WTC11 (cell line): ENCODE measurements around the gene AFAP1L1. TPM values are rescaled to one million over a fixed set of nuclear protein-coding genes. Genes with fewer than 3 reads are reported as not detected.

Experiments used
- ATAC-seq: fragments of 200-7000 bp; cut with Tn5 transposase; 2 replicates; pipeline ENCODE4 v1.10.0; 2021; ENCODE audit warnings: mild to moderate bottlenecking, moderate library complexity
- CTCF ChIA-PET: fragments of 300-600 bp; sonication (Branson Sonifier 250); formaldehyde crosslinking; loops from one replicate; lab custom pipeline; 2021; ENCODE audit warnings: antibody characterized with exemption; lab: Charles Lee
- POLR2A ChIA-PET: fragments of 350-600 bp; sonication (Branson Sonifier 250); formaldehyde crosslinking; loops from one replicate; lab custom pipeline; 2021; ENCODE audit warnings: antibody characterized with exemption; lab: Charles Lee
- DNase-seq: peaks from one replicate; pipeline ENCODE4 v3.0.0; 2021; ENCODE audit warnings: low spot score
- H3K27ac Mint-ChIP-seq: 2 replicates; pipeline ENCODE4 v1.8.0; 2021; ENCODE audit warnings: mixed read lengths
- H3K27me3 Mint-ChIP-seq: 2 replicates; pipeline ENCODE4 v1.8.0; 2021; ENCODE audit warnings: low read depth, mild to moderate bottlenecking, moderate library complexity, mixed read lengths
- H3K36me3 Mint-ChIP-seq: 2 replicates; pipeline ENCODE4 v1.8.0; 2021; ENCODE audit warnings: mixed read lengths
- H3K4me1 Mint-ChIP-seq: 2 replicates; pipeline ENCODE4 v1.8.0; 2022; ENCODE audit warnings: mixed read lengths
- H3K4me3 Mint-ChIP-seq: 2 replicates; pipeline ENCODE4 v1.8.0; 2021; ENCODE audit warnings: mild to moderate bottlenecking, moderate library complexity, mixed read lengths
- H3K9me3 Mint-ChIP-seq: 2 replicates; pipeline ENCODE4 v1.8.0; 2021; ENCODE audit warnings: mixed read lengths
- ATF3 ChIP-seq: sonication (generic); formaldehyde crosslinking; conservative IDR thresholded peaks from 2 replicates; pipeline ENCODE4 v1.8.1; 2022; ENCODE audit warnings: mild to moderate bottlenecking, missing genetic modification reagents
- ATF6 ChIP-seq: sonication (generic); formaldehyde crosslinking; IDR thresholded peaks from 2 replicates; pipeline ENCODE4 v1.8.1; 2023; ENCODE audit warnings: mild to moderate bottlenecking, missing genetic modification reagents
- ELF4 ChIP-seq: sonication (generic); formaldehyde crosslinking; IDR thresholded peaks from 2 replicates; pipeline ENCODE4 v1.8.1; 2022; ENCODE audit warnings: low read depth, mild to moderate bottlenecking, moderate library complexity, missing genetic modification reagents
- ERG ChIP-seq: fragments of 250-450 bp; sonication (Bioruptor Pico); IDR thresholded peaks from 2 replicates; pipeline ENCODE4 v1.8.0; 2021; ENCODE audit warnings: mild to moderate bottlenecking
- ESRRA ChIP-seq: sonication (generic); formaldehyde crosslinking; IDR thresholded peaks from 2 replicates; pipeline ENCODE4 v1.8.1; 2022; ENCODE audit warnings: mild to moderate bottlenecking, missing genetic modification reagents, borderline replicate concordance
- ETV6 ChIP-seq: sonication (generic); formaldehyde crosslinking; IDR thresholded peaks from 2 replicates; pipeline ENCODE4 v1.8.1; 2022; ENCODE audit warnings: mild to moderate bottlenecking, missing genetic modification reagents
- IRF1 ChIP-seq: sonication (generic); formaldehyde crosslinking; IDR thresholded peaks from 2 replicates; pipeline ENCODE4 v1.8.0; 2023; ENCODE audit warnings: missing genetic modification reagents
- IRF2 ChIP-seq: sonication (generic); formaldehyde crosslinking; IDR thresholded peaks from 2 replicates; pipeline ENCODE4 v1.8.0; 2022; ENCODE audit warnings: low read depth, missing genetic modification reagents, borderline replicate concordance
- MAX ChIP-seq: sonication (generic); formaldehyde crosslinking; IDR thresholded peaks from 2 replicates; pipeline ENCODE4 v1.8.0; 2022; ENCODE audit warnings: mild to moderate bottlenecking, missing genetic modification reagents
- MLX ChIP-seq: sonication (generic); formaldehyde crosslinking; IDR thresholded peaks from 2 replicates; pipeline ENCODE4 v1.8.1; 2023; ENCODE audit warnings: mild to moderate bottlenecking, missing genetic modification reagents, moderate library complexity
- MYBL2 ChIP-seq: sonication (generic); formaldehyde crosslinking; IDR thresholded peaks from 2 replicates; pipeline ENCODE4 v1.8.1; 2023; ENCODE audit warnings: mild to moderate bottlenecking, moderate library complexity, missing genetic modification reagents
- NFATC4 ChIP-seq: fragments of 250-450 bp; sonication (Bioruptor Pico); IDR thresholded peaks from 2 replicates; pipeline ENCODE4 v1.9.0; 2021; ENCODE audit warnings: mild to moderate bottlenecking
- PRDM15 ChIP-seq: sonication (generic); formaldehyde crosslinking; IDR thresholded peaks from 2 replicates; pipeline ENCODE4 v1.8.0; 2022; ENCODE audit warnings: missing genetic modification reagents
- PRRX2 ChIP-seq: fragments of 250-450 bp; sonication (Bioruptor Pico); IDR thresholded peaks from 2 replicates; pipeline ENCODE4 v1.8.0; 2021; ENCODE audit warnings: mild to moderate bottlenecking
- RELA ChIP-seq: sonication (generic); formaldehyde crosslinking; IDR thresholded peaks from 2 replicates; pipeline ENCODE4 v1.8.1; 2022; ENCODE audit warnings: missing genetic modification reagents, mild to moderate bottlenecking, borderline replicate concordance
- SOX15 ChIP-seq: fragments of 250-450 bp; sonication (Bioruptor Pico); IDR thresholded peaks from 2 replicates; pipeline ENCODE4 v1.9.0; 2021; ENCODE audit warnings: mild to moderate bottlenecking
- ZNF232 ChIP-seq: sonication (generic); formaldehyde crosslinking; IDR thresholded peaks from 2 replicates; pipeline ENCODE4 v1.8.0; 2022; ENCODE audit warnings: mild to moderate bottlenecking, missing genetic modification reagents
- ZNF512 ChIP-seq: sonication (generic); formaldehyde crosslinking; IDR thresholded peaks from 2 replicates; pipeline ENCODE4 v1.8.1; 2022; ENCODE audit warnings: missing genetic modification reagents, borderline replicate concordance
- total RNA-seq: library from RNA; stranded (reverse); gene quantifications from 3 replicates; pipeline ENCODE4 v1.2.3, GENCODE V29; 2021

AFAP1L1 gene
- total RNA-seq, 1 experiment from 2014 or later = 8.4 TPM

- TF ChIP-seq PRDM15 (CRISPR knock-in tag) = no peak
- TF ChIP-seq NFATC4 (CRISPR knock-in tag) = no peak
- TF ChIP-seq MAX = no peak
Measured at GRCh38 chr5:149309354-149309753, 37.7 kb downstream of the AFAP1L1 start (continued).

- no peak for ATAC-seq
- TF ChIP-seq IRF2 (CRISPR knock-in tag) (no peak), SOX15 (CRISPR knock-in tag) (no peak), MYBL2 (no peak), PRRX2 (no peak), ESRRA (CRISPR knock-in tag) (no peak), ETV6 (no peak), RELA (no peak), ATF3 (CRISPR knock-in tag) (no peak)
- TF ChIP-seq, all 79 proteins: peak for 0
- POLR2A ChIA-PET = no interaction called here
- Mint-ChIP-seq H3K36me3 (no peaks in the 10 kb centered on the region), H3K4me1 (peaks cover 18% of the 10 kb centered on the region), H3K27ac (no peak overlapping the region), H3K4me3 (no peak overlapping the region), H3K27me3 (no peaks in the 10 kb centered on the region; the same call in 1 of the 2 replicates), H3K9me3 (no peaks in the 10 kb centered on the region)
- DNase-seq = no peak
- CTCF ChIA-PET = interaction anchor here (1.0 to 1.3 kb wide), 4 partner anchors 9 to 71 kb away, joined by 3 to 5 read pairs (median 4); no protein-coding TSS in a partner anchor
Measured at GRCh38 chr5:149310488-149310887, 38.8 kb downstream of the AFAP1L1 start.

- Mint-ChIP-seq H3K27ac (no peak overlapping the region; the same call in 1 of the 2 replicates), H3K4me1 (peaks cover 18% of the 10 kb centered on the region), H3K4me3 (no peak overlapping the region), H3K27me3 (no peaks in the 10 kb centered on the region; the same call in 1 of the 2 replicates), H3K9me3 (no peaks in the 10 kb centered on the region), H3K36me3 (no peaks in the 10 kb centered on the region)
- TF ChIP-seq IRF1 (CRISPR knock-in tag) (no peak), ZNF232 (CRISPR knock-in tag) (no peak), ERG (CRISPR knock-in tag) (no peak), ATF6 (no peak), ELF4 (CRISPR knock-in tag) (no peak), ZNF512 (CRISPR knock-in tag) (no peak), MLX (CRISPR knock-in tag) (no peak)
- ChIA-PET CTCF (interaction anchor here (0.6 to 1.3 kb wide), 9 partner anchors 9 to 308 kb away, joined by 3 to 5 read pairs (median 3); no protein-coding TSS in a partner anchor), POLR2A (no interaction called here)
- no peak for DNase-seq
- ATAC-seq = peak; percentile 87
Measured at GRCh38 chr5:149310947-149311658, 39.4 kb downstream of the AFAP1L1 start.
